Keratinocyte (primary cell): ENCODE measurements around the gene NRP1. TPM values are rescaled to one million over a fixed set of nuclear protein-coding genes. Genes with fewer than 3 reads are reported as not detected.
A peak's percentile ranks its signal among the peaks of the same experiment; 100 is the strongest.

Experiments used
- DNase-seq: peaks from one replicate; pipeline ENCODE4 v3.0.0-alpha.2; 2011; ENCODE audit warnings: low read depth, missing footprints, low spot score
- FAIRE-seq: peaks from 2 replicates; lab custom pipeline; 2011; peaks lifted over from hg19 to GRCh38; lab: Jason Lieb, UNC
- H2AFZ ChIP-seq: 2 replicates; pipeline ENCODE4 v1.6.0; 2012; ENCODE audit warnings: low read length, control low read depth, inconsistent platforms; ENCODE audit not compliant: control insufficient read depth
- H3K27ac ChIP-seq: 2 replicates; pipeline ENCODE4 v1.5.1; 2011; ENCODE audit warnings: low read length; ENCODE audit not compliant: control insufficient read depth, insufficient read depth
- H3K27me3 ChIP-seq: 3 replicates; pipeline ENCODE4 v1.6.0; 2011; ENCODE audit warnings: low read length; ENCODE audit not compliant: control insufficient read depth, insufficient read depth; ENCODE audit errors: extremely low read depth
- H3K36me3 ChIP-seq, 2 experiments: 2 replicates in 1 of 2; 3 replicates in 1 of 2; pipeline ENCODE4 v1.5.1; 2011; ENCODE audit warnings: low read length in 2 of 2, mild to moderate bottlenecking in 1 of 2; ENCODE audit not compliant: control insufficient read depth in 2 of 2, insufficient read depth in 2 of 2; ENCODE audit errors: extremely low read depth in 1 of 2
- H3K4me1 ChIP-seq: 3 replicates; pipeline ENCODE4 v1.5.1; 2011; ENCODE audit warnings: low read length; ENCODE audit not compliant: control insufficient read depth, insufficient read depth; ENCODE audit errors: extremely low read depth
- H3K4me2 ChIP-seq: 3 replicates; pipeline ENCODE4 v1.6.0; 2011; ENCODE audit warnings: low read depth, low read length; ENCODE audit not compliant: control insufficient read depth, insufficient read depth; ENCODE audit errors: extremely low read depth
- H3K4me3 ChIP-seq, 3 experiments: fragments of 200-600 bp in 1 of 3; sonication (generic) in 1 of 3; 2 replicates in 2 of 3; 3 replicates in 1 of 3; pipeline ENCODE4 v1.5.1; 2011 to 2016; ENCODE audit warnings: low read length in 3 of 3, mild to moderate bottlenecking in 3 of 3, control low read depth in 2 of 3, inconsistent platforms in 1 of 3, low read depth in 1 of 3, mixed read lengths in 1 of 3, mixed run types in 1 of 3, moderate library complexity in 1 of 3; ENCODE audit not compliant: control insufficient read depth in 2 of 3, insufficient read depth in 2 of 3; ENCODE audit errors: extremely low read depth in 1 of 3
- H3K79me2 ChIP-seq: 2 replicates; pipeline ENCODE4 v1.6.0; 2012; ENCODE audit warnings: low read length; ENCODE audit not compliant: control insufficient read depth, insufficient read depth
- H3K9ac ChIP-seq: 3 replicates; pipeline ENCODE4 v1.6.0; 2011; ENCODE audit warnings: low read length; ENCODE audit not compliant: control insufficient read depth, insufficient read depth; ENCODE audit errors: extremely low read depth
- H3K9me1 ChIP-seq: 3 replicates; pipeline ENCODE4 v1.6.0; 2011; ENCODE audit warnings: low read length; ENCODE audit not compliant: control insufficient read depth, insufficient read depth; ENCODE audit errors: extremely low read depth
- H3K9me3 ChIP-seq: 2 replicates; pipeline ENCODE4 v1.5.1; 2012; ENCODE audit warnings: low read depth, low read length; ENCODE audit not compliant: control insufficient read depth
- H4K20me1 ChIP-seq: 3 replicates; pipeline ENCODE4 v1.6.0; 2011; ENCODE audit warnings: low read length; ENCODE audit not compliant: control insufficient read depth, insufficient read depth; ENCODE audit errors: extremely low read depth
- EZH2 ChIP-seq: IDR thresholded peaks from one replicate; pipeline ENCODE4 v1.6.1; 2012; ENCODE audit warnings: inconsistent platforms, mild to moderate bottlenecking, low read length, moderate library complexity
- dilution Hi-C: fragments of 300-500 bp; cut with MboI; formaldehyde crosslinking; loops from one replicate; pipeline ENCODE4 v1.7.0; 2020; ENCODE audit warnings: low sequenced_read_pairs; ENCODE audit not compliant: extremely low pct_ligation_motif_present
- polyA plus RNA-seq, 5 experiments: library from polyadenylated mRNA; depleted of rRNA in 3 of 5; stranded (reverse) in 3 of 5; stranded (forward) in 1 of 5; unstranded in 1 of 5; fragments of >200 nt; gene quantifications; 1 replicate in 1 of 5; 2 replicates in 3 of 5; 3 replicates in 1 of 5; pipeline versions ENCODE4 v1.2.1 to v1.2.3, GENCODE V29; 2011 to 2012; ENCODE audit warnings: missing spikeins in 2 of 5, low read depth in 1 of 5, low replicate concordance in 1 of 5
- TF ChIP-seq, protein P1 (sequence below), 3 experiments: IDR thresholded peaks in 1 of 3; conservative IDR thresholded peaks in 1 of 3; optimal IDR thresholded peaks in 1 of 3; 2 replicates in 2 of 3; 3 replicates in 1 of 3; pipeline versions ENCODE3 to v1.5.1; 2011; ENCODE audit warnings: low read length in 3 of 3, mild to moderate bottlenecking in 3 of 3, moderate library complexity in 2 of 3, control low read depth in 1 of 3, inconsistent platforms in 1 of 3; ENCODE audit not compliant: insufficient read depth in 2 of 3; ENCODE audit errors: extremely low read depth in 1 of 3

The NRP1 gene
- polyA plus RNA-seq, 1 donor (not counting 4 experiments of a cell fraction or from before 2014, with no cell fraction given), result 36.2 TPM

DNA sequence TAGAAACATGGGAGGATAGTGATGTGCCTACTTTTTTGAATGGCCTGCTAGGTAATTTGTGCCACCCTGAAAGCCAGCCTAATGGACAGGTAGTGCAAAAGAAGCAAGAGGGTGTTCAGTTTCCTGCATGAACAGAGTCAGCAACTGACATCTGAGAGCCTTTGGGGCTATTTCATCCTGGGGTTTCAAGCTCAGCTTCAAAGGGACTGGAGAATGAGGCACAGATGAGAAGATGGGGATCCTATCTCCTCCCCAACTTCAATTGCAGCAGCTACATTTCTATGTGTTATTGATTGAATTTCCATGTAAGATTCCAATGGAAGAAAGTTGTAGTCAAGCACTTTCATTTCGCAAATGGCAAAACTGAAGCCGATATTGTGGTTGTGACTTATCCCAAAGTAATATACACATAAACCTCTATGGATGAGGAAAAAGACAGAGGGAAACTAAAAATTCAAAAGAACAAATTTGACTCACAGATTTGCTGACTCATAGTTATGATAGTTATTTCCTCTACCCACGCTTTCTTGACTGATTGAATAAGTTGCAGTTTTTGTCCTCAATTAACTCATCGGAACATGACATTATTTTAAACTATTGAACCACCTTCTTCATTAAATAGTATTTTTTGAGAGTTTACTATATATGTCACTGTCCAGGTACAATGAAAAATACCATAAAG lies 42.6 kb upstream of the NRP1 start:
- Histone ChIP-seq H3K27ac (peak overlapping the region; percentile 53), H3K4me3 (no peak overlapping the region), H3K9me3 (no peaks in the 10 kb centered on the region), H3K27me3 (no peaks in the 10 kb centered on the region), H3K36me3 (no peaks in the 10 kb centered on the region), H3K4me2 (peak overlapping the region; percentile 50), H4K20me1 (no peaks in the 10 kb centered on the region), H2AFZ (peak overlapping the region; percentile 2), H3K4me1 (peaks cover 20% of the 10 kb centered on the region), H3K9me1 (no peaks in the 10 kb centered on the region), H3K79me2 (no peaks in the 10 kb centered on the region), H3K9ac (no peak overlapping the region)
- dilution Hi-C loops, result no loop called here
- no peak for DNase-seq
- no peak for TF ChIP-seq EZH2
- TF ChIP-seq, protein P1, sequence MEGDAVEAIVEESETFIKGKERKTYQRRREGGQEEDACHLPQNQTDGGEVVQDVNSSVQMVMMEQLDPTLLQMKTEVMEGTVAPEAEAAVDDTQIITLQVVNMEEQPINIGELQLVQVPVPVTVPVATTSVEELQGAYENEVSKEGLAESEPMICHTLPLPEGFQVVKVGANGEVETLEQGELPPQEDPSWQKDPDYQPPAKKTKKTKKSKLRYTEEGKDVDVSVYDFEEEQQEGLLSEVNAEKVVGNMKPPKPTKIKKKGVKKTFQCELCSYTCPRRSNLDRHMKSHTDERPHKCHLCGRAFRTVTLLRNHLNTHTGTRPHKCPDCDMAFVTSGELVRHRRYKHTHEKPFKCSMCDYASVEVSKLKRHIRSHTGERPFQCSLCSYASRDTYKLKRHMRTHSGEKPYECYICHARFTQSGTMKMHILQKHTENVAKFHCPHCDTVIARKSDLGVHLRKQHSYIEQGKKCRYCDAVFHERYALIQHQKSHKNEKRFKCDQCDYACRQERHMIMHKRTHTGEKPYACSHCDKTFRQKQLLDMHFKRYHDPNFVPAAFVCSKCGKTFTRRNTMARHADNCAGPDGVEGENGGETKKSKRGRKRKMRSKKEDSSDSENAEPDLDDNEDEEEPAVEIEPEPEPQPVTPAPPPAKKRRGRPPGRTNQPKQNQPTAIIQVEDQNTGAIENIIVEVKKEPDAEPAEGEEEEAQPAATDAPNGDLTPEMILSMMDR (optimal IDR thresholded peaks at IDR 0.05 in 1 of 3, IDR thresholded peaks at IDR 0.05 in 1 of 3, conservative IDR thresholded peaks at IDR 0.05 in 1 of 3; ENCODE audit: extremely low read depth in 1 of 3, insufficient read depth in 2 of 3, low read length in 3 of 3), result no peak
- peak; percentile 70 for FAIRE-seq

DNA sequence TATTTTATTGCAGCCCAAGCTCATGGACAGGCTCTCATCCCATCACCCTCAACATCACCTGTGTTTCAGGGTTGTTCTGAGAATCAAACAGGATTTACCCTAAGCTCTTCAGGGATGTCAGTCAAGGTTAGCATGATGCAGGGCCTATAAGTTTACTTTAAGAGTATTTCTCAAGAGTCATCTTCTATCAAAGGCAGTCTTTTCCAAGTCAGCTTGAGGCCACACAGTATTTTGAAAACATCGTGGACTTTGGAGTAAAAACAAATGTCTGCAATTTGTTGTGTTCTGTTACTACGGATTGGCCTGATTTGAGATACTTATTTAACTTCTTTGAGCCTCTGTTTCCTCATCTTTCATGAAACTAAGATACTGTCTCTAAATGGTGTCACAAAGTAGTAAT lies 42.0 kb upstream of the NRP1 start:
- H3K27me3 ChIP-seq, result no peaks in the 10 kb centered on the region
- H3K9me1 ChIP-seq, result no peaks in the 10 kb centered on the region
- peak overlapping the region; percentile 50 for H3K4me2 ChIP-seq
- H3K4me1 ChIP-seq, result peaks cover 20% of the 10 kb centered on the region
- no peaks in the 10 kb centered on the region for H3K79me2 ChIP-seq
- H2AFZ ChIP-seq, result peak overlapping the region; percentile 4
- no peak for DNase-seq
- TF ChIP-seq, protein P1 (optimal IDR thresholded peaks at IDR 0.05 in 1 of 3, IDR thresholded peaks at IDR 0.05 in 1 of 3, conservative IDR thresholded peaks at IDR 0.05 in 1 of 3; ENCODE audit: extremely low read depth in 1 of 3, insufficient read depth in 2 of 3, low read length in 3 of 3), result no peak
- TF ChIP-seq EZH2, result no peak
- H3K4me3 ChIP-seq, result no peak overlapping the region
- no peak overlapping the region for H3K9ac ChIP-seq
- FAIRE-seq, result peak; percentile 52
- H3K27ac ChIP-seq, result peak overlapping the region; percentile 53
- H3K36me3 ChIP-seq, result no peaks in the 10 kb centered on the region
- no peaks in the 10 kb centered on the region for H3K9me3 ChIP-seq
- dilution Hi-C loops, result no loop called here
- H4K20me1 ChIP-seq, result no peaks in the 10 kb centered on the region
